GM18499 (cell line): ENCODE data around the gene GOLGA1.
"Not testable (repeated sequence)": the region's sequence is repeated elsewhere in the genome, so short reads cannot be mapped to it uniquely, and the experiment has no call there.

ENCODE experiments used
- ATAC-seq: cut with Tn5 transposase; IDR thresholded peaks from one replicate; pipeline ENCODE4 v1.9.1; 2021; ENCODE audit warnings: moderate number of reproducible peaks; ENCODE audit not compliant: insufficient read depth, unreplicated experiment

The GOLGA1 gene

GRCh38 chr9:124860582-124861341, 80.1 kb downstream of the GOLGA1 start:
- no peak for ATAC-seq

- no peak for ATAC-seq
Observed at GRCh38 chr9:124859803-124860581, 80.9 kb downstream of the GOLGA1 start.

- ATAC-seq: no peak
Observed at GRCh38 chr9:124858330-124859046, 82.4 kb downstream of the GOLGA1 start.

- no peak for ATAC-seq
Observed at GRCh38 chr9:124857533-124858162, 83.2 kb downstream of the GOLGA1 start.

- no peak for ATAC-seq
Observed at GRCh38 chr9:124855944-124856765, 84.7 kb downstream of the GOLGA1 start.

- no peak for ATAC-seq
Observed at GRCh38 chr9:124855566-124855943, 85.3 kb downstream of the GOLGA1 start.

GRCh38 chr9:124854822-124855221, 86.1 kb downstream of the GOLGA1 start:
- ATAC-seq: no peak

- ATAC-seq: no peak
Observed at GRCh38 chr9:124854161-124854560, 86.7 kb downstream of the GOLGA1 start.

GRCh38 chr9:124853605-124854143, 87.2 kb downstream of the GOLGA1 start:
- ATAC-seq: no peak

GRCh38 chr9:124852829-124853531, 87.9 kb downstream of the GOLGA1 start, which contains the start of gene WDR38:
Gene WDR38, plus strand, starts transcription at chr9:124853460. Its CDS starts 72 bp downstream, at chr9:124853532.
- no peak for ATAC-seq

- ATAC-seq: no peak
Observed at GRCh38 chr9:124852121-124852828, 88.6 kb downstream of the GOLGA1 start.

GRCh38 chr9:124849801-124850200, 91.1 kb downstream of the GOLGA1 start:
- ATAC-seq: no peak

- no peak for ATAC-seq
Observed at GRCh38 chr9:124846969-124847368, 93.9 kb downstream of the GOLGA1 start.

GRCh38 chr9:124846467-124846866, 94.4 kb downstream of the GOLGA1 start:
- ATAC-seq: not testable (repeated sequence)

GRCh38 chr9:124844291-124844690, 96.6 kb downstream of the GOLGA1 start:
- no peak for ATAC-seq

GRCh38 chr9:124843456-124844034, 97.3 kb downstream of the GOLGA1 start:
- ATAC-seq: no peak

GRCh38 chr9:124841075-124841821, 99.6 kb downstream of the GOLGA1 start:
- ATAC-seq: no peak
